Fibroblast of lung (primary cell): ENCODE data around the gene CAMK2N2. TPM values are rescaled to one million over a fixed set of nuclear protein-coding genes. Genes with fewer than 3 reads are reported as not detected.

ENCODE experiments used
- DNase-seq, 2 donors: peaks; one replicate each; pipeline versions ENCODE4 v3.0.0 to v3.0.0-alpha.2; 2010; ENCODE audit warnings: low read depth in 2 of 2
- H2AFZ ChIP-seq: 2 replicates; pipeline ENCODE4 v1.5.1; 2012; ENCODE audit warnings: low read length, control low read depth, inconsistent platforms
- H3K27ac ChIP-seq: 2 replicates; pipeline ENCODE4 v1.5.1; 2011; ENCODE audit warnings: low read length, control low read depth; ENCODE audit not compliant: insufficient read depth
- H3K27me3 ChIP-seq: 2 replicates; pipeline ENCODE4 v1.5.1; 2011; ENCODE audit warnings: mild to moderate bottlenecking, low read length; ENCODE audit not compliant: control insufficient read depth, insufficient read depth
- H3K36me3 ChIP-seq: 2 replicates; pipeline ENCODE4 v1.5.1; 2011; ENCODE audit warnings: low read length; ENCODE audit not compliant: control insufficient read depth, insufficient read depth
- H3K4me1 ChIP-seq: 2 replicates; pipeline ENCODE4 v1.5.1; 2011; ENCODE audit warnings: low read length; ENCODE audit not compliant: control insufficient read depth, insufficient read depth; ENCODE audit errors: extremely low read depth
- H3K4me2 ChIP-seq: 2 replicates; pipeline ENCODE4 v1.5.1; 2011; ENCODE audit warnings: low read length, control low read depth; ENCODE audit not compliant: insufficient read depth; ENCODE audit errors: extremely low read depth
- H3K4me3 ChIP-seq, 4 experiments: fragments of 200-600 bp in 1 of 4; sonication (generic) in 1 of 4; replicated peaks in 1 of 4; 2 replicates each; pipeline ENCODE4 v1.5.1; 2011 to 2016; ENCODE audit warnings: low read length in 4 of 4, low read depth in 3 of 4, mild to moderate bottlenecking in 3 of 4, control low read depth in 2 of 4, inconsistent platforms in 1 of 4, mixed read lengths in 1 of 4; ENCODE audit not compliant: insufficient read depth in 1 of 4; ENCODE audit errors: control extremely low read depth in 1 of 4
- H3K79me2 ChIP-seq: 2 replicates; pipeline ENCODE4 v1.5.1; 2012; ENCODE audit warnings: mild to moderate bottlenecking, low read length, inconsistent platforms; ENCODE audit not compliant: control insufficient read depth, insufficient read depth
- H3K9ac ChIP-seq: 2 replicates; pipeline ENCODE4 v1.5.1; 2011; ENCODE audit warnings: mild to moderate bottlenecking, low read length, control low read depth; ENCODE audit not compliant: insufficient read depth
- H3K9me3 ChIP-seq: 2 replicates; pipeline ENCODE4 v1.5.1; 2012; ENCODE audit warnings: low read depth, low read length; ENCODE audit not compliant: control insufficient read depth, insufficient read depth
- H4K20me1 ChIP-seq: 2 replicates; pipeline ENCODE4 v1.5.1; 2011; ENCODE audit warnings: low read length; ENCODE audit not compliant: control insufficient read depth, insufficient read depth; ENCODE audit errors: extremely low read depth
- CTCF ChIP-seq, 2 donors: IDR thresholded peaks in 1 of 2; conservative IDR thresholded peaks in 1 of 2; 1 replicate in 1 of 2; 2 replicates in 1 of 2; pipeline ENCODE4 v1.5.1; 2011 to 2012; ENCODE audit warnings: low read length in 2 of 2, control low read depth in 1 of 2, inconsistent platforms in 1 of 2, low read depth in 1 of 2, mild to moderate bottlenecking in 1 of 2
- EZH2 ChIP-seq: IDR thresholded peaks from 2 replicates; pipeline ENCODE4 v1.5.1; 2012; ENCODE audit warnings: low read length, control low read depth, mild to moderate bottlenecking; ENCODE audit errors: missing control alignments
- polyA plus RNA-seq, 2 donors: library from polyadenylated mRNA; depleted of rRNA in 1 of 2; stranded (reverse) in 1 of 2; unstranded in 1 of 2; fragments of >200 nt; gene quantifications; 2 replicates each; pipeline ENCODE4 v1.2.1, GENCODE V29; 2011 to 2012; ENCODE audit warnings: missing spikeins in 1 of 2
- total RNA-seq: library from RNA; depleted of rRNA; stranded (reverse); fragments of >200 nt; gene quantifications from 2 replicates; pipeline ENCODE4 v1.2.1, GENCODE V29; 2014

The CAMK2N2 gene
- total and polyA plus RNA-seq, 2 donors (not counting 1 experiment from before 2014, with no cell fraction given) = under 0.01 to 0.10 TPM

GRCh38 chr3:184230603-184231528, 30.5 kb downstream of the CAMK2N2 start:
- DNase-seq = no peak
- H4K20me1 ChIP-seq = no peaks in the 10 kb centered on the region
- H3K9ac ChIP-seq = no peak overlapping the region
- TF ChIP-seq CTCF (conservative IDR thresholded peaks at IDR 0.05 in 1 of 2, IDR thresholded peaks at IDR 0.05 in 1 of 2; ENCODE audit: low read depth in 1 of 2, low read length in 2 of 2) = no peak
- peak; percentile 92 for TF ChIP-seq EZH2
- no peaks in the 10 kb centered on the region for H3K36me3 ChIP-seq
- no peak overlapping the region for H2AFZ ChIP-seq
- peaks cover 49% of the 10 kb centered on the region for H3K27me3 ChIP-seq
- H3K4me3 ChIP-seq = no peak overlapping the region
- no peak overlapping the region for H3K27ac ChIP-seq
- H3K4me1 ChIP-seq = peaks cover 4% of the 10 kb centered on the region
- H3K79me2 ChIP-seq = no peaks in the 10 kb centered on the region
- no peaks in the 10 kb centered on the region for H3K9me3 ChIP-seq
- no peak overlapping the region for H3K4me2 ChIP-seq

GRCh38 chr3:184230081-184230602, 31.2 kb downstream of the CAMK2N2 start:
- H3K36me3 ChIP-seq = no peaks in the 10 kb centered on the region
- no peak for DNase-seq
- H3K79me2 ChIP-seq = no peaks in the 10 kb centered on the region
- peaks cover 4% of the 10 kb centered on the region for H3K4me1 ChIP-seq
- no peak overlapping the region for H3K9ac ChIP-seq
- no peaks in the 10 kb centered on the region for H4K20me1 ChIP-seq
- H3K9me3 ChIP-seq = no peaks in the 10 kb centered on the region
- no peak overlapping the region for H3K4me2 ChIP-seq
- no peak overlapping the region for H2AFZ ChIP-seq
- no peak overlapping the region for H3K27ac ChIP-seq
- H3K27me3 ChIP-seq = peaks cover 49% of the 10 kb centered on the region
- no peak overlapping the region for H3K4me3 ChIP-seq
- no peak for TF ChIP-seq EZH2
- no peak for TF ChIP-seq CTCF (conservative IDR thresholded peaks at IDR 0.05 in 1 of 2, IDR thresholded peaks at IDR 0.05 in 1 of 2; ENCODE audit: low read depth in 1 of 2, low read length in 2 of 2)

- peak within 1 kb of the TSS; percentile 68 for H3K4me2 ChIP-seq
- H3K27me3 ChIP-seq = peaks cover 49% of the 10 kb centered on the region
- peak within 1 kb of the TSS in 3 of 4 experiments; percentile 10 to 44 (median 30) for H3K4me3 ChIP-seq
- H2AFZ ChIP-seq = no peak within 1 kb of the TSS
- H3K9me3 ChIP-seq = no peaks in the 10 kb centered on the region
- no peaks in the 10 kb centered on the region for H3K79me2 ChIP-seq
- no peak within 1 kb of the TSS for H3K9ac ChIP-seq
- DNase-seq = peak; percentile 6 to 44
- no peak within 1 kb of the TSS for H3K27ac ChIP-seq
- peaks cover 4% of the 10 kb centered on the region for H3K4me1 ChIP-seq
- TF ChIP-seq CTCF (conservative IDR thresholded peaks at IDR 0.05 in 1 of 2, IDR thresholded peaks at IDR 0.05 in 1 of 2; ENCODE audit: low read depth in 1 of 2, low read length in 2 of 2) (no peak), EZH2 (peak; percentile 96)
- H4K20me1 ChIP-seq = no peaks in the 10 kb centered on the region
- no peaks in the 10 kb centered on the region for H3K36me3 ChIP-seq
Observed at GRCh38 chr3:184229394-184230080, 31.8 kb downstream of the CAMK2N2 start, which contains the start of gene VWA5B2. Gene VWA5B2 (plus strand): TSS chr3:184229585. CDS start chr3:184230529, 944 bp downstream.
